GM19328 (cell line): ENCODE data around the gene FRMPD4.
A peak's percentile ranks its signal among the peaks of the same experiment; 100 is the strongest.
"Not testable (repeated sequence)": the region's sequence is repeated elsewhere in the genome, so short reads cannot be mapped to it uniquely, and the experiment has no call there.

Source experiments
- ATAC-seq: cut with Tn5 transposase; IDR thresholded peaks from one replicate; pipeline ENCODE4 v1.9.1; 2021; ENCODE audit warnings: mild to moderate bottlenecking, moderate library complexity; ENCODE audit not compliant: unreplicated experiment

The FRMPD4 gene

DNA sequence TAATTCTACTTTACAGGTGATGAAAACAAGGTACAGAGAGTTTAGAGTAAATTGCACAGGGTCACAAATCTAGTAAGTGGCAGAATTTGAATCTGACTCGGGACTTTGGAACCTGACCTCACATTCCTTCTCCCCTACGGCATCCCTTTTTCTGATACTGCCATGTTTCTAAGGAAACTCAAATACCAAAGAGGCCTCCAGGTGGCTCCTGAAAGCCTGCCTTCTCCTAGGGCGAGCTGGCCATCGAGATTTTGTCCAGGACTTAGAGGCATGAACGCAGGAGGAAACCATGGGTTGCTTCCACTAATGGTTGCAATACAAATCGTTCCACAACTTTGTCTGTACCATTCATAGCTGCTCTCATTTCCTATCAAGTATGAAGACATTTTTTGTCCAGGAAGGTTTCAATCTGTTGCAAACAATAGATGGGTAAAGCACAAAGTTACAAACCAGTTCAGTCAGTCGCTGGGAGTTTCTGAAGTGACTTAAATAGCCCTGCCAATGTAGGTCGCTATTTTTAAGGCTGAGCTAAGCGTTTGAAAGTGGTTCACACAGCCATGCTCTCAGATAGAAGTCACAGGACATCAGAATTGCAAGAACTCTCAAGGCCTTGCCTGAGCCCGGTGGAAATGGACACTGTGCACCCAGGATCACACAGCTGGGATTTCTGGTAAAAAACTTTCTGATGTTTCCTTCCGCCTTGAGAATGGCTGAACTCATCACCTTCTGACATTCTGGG is 356.3 kb downstream of the FRMPD4 start:
- ATAC-seq, result no peak

DNA sequence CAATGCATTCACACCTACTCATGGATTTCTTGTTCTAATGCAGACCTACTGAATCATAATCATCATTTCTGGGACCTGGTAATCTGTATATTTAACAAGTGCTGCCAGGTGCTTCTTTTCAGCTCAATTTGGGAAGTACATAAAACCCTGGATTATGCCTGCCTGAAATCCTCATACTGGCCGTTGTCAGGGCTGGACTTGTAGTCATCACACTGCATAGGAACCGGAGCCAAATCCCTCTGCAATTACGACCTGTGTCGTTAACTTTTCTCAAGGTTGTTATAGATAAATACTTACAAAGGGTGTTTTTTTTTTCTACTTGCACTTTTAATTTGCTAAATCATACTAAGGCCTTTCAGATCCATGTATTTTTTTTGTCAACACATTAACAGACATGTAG is 358.1 kb downstream of the FRMPD4 start:
- no peak for ATAC-seq

DNA sequence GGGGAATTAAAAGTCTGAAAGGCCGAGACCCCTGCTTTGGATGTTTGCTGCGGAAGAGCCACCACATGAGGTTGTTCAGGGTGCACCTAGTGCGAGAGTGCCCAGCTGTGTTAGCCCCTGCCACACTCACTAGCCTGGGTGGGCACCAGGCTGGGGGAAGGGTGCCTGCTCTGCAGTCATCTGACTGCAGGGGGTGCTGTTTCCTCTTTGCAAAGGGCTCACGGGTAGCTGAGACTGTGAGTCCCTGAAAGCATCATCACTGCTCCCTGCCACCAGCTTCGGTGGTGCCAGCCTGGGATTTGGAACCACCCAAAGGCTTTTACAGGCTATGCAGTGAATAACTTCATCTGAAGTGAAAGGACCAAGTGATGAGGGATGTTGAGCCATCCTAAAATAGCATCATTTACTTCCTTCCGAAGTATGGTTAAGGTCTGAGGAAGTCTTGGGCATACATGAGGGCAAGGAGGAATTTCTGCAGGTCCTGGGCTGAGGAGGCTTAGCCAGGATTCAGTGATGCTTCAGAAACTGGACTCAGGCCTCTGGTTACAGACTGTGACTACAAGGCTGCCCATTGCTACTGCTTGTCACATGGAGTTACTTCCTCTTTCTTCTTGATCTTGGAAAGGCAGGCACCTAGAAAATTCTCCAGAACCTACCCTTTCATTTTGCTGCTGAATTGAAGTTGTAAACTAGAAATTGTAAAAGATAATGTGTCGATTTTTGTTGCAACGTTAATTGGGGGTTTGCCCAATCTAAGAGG is 359.7 kb downstream of the FRMPD4 start:
- ATAC-seq, result peak; percentile 67

DNA sequence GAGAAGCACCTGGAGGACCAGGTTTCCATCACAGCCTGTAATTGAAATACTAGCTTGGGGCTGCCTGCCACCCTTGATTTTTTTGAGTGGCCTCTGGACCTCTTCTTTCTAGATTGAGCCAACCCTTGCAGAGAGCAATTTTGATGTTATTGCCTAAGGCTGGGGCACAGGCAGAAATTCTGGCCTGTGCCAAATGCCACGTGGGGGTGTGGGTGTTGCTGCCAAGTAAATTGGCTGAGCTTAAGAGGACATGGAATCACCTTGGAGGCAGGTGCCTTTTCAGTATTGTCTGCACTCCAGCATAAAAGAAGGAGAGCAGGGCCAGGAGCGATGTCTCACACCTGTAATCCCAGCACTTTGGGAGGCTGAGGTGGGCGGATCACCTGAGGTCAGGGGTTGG is 366.9 kb downstream of the FRMPD4 start:
- no peak for ATAC-seq

DNA sequence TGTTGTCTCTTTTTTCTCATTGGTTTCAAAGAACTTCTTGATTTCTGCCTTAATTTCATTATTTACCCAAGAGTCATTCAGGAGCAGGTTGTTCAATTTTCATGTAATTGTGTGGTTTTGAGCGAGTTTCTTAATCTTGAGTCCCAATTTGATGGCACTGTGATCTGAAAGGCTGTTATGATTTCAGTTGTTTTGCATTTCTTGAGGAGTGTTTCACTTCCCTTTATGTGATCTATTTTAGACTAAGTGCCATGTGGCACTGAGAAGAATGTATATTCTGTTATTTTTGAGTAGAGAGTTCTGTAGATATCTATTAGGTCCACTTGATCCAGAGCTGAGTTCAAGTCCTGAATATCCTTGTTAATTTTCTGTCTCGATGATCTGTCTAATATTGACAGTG is 377.1 kb downstream of the FRMPD4 start:
- ATAC-seq, result peak; percentile 83

DNA sequence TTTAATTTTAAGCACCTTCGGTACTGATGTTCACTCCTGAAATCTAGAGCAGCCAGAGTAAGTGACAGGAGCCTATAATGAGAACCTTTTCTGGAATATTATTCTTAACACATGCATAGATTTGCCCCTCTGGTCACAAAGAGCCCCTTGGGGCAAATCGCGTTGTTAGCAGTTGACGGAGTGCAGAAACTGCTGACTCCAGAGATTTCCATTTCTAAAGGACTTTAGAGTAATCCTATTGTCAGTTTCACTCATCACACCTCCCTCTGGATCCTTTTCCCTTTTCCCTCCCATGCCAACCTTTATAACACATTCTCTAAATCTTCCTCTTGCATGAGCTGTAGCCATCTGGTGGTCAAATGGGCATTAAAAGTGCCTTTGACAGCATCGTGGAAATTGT is 388.0 kb downstream of the FRMPD4 start:
- no peak for ATAC-seq

DNA sequence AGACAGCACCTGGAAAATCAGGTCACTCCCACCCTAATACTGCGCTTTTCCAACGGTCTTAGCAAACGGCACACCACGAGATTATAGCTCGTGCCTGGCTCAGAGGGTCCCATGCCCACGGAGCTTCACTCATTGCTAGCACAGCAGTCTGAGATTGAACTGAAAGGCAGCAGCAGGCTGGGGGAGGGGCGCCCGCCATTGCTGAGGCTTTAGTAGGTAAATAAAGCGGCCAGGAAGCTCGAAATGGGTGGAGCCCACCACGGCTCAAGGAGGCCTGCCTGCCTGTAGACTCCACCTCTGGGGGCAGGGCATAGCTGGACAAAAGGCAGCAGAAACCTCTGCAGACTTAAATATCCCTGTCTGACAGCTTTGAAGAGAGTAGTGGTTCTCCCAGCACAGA is 399.8 kb downstream of the FRMPD4 start:
- not testable (repeated sequence) for ATAC-seq

DNA sequence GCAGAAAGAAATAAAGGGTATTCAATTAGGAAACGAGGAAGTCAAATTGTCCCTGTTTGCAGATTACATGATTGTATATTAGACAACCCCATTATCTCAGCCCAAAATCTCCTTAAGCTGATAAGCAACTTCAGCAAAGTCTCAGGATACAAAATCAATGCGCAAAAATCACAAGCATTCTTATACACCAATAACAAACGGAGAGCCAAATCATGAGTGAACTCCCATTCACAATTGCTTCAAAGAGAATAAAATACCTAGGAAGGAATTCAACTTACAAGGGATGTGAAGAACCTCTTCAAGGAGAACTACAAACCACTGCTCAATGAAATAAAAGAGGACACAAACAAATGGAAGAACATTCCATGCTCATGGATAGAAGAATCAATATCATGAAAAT is 404.0 kb downstream of the FRMPD4 start:
- ATAC-seq, result not testable (repeated sequence)

DNA sequence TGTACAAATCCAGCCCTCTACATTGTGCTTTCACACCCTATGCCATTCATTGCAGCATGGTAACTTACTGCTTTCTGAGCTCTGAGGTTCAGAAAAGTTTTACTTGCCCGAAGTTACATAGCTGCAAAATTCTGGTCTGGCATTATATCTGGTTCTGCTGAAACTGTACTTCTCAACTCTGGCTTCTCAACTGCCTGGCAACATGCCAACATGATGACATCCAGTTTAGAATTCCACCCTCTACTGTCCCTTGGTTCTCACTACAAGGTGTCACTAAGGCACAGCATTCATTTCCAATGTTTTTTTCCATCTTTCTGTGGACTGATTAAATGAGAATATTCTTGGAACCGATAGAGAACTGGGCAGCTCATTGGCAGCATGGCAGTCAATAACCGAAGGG is 410.1 kb downstream of the FRMPD4 start:
- no peak for ATAC-seq

DNA sequence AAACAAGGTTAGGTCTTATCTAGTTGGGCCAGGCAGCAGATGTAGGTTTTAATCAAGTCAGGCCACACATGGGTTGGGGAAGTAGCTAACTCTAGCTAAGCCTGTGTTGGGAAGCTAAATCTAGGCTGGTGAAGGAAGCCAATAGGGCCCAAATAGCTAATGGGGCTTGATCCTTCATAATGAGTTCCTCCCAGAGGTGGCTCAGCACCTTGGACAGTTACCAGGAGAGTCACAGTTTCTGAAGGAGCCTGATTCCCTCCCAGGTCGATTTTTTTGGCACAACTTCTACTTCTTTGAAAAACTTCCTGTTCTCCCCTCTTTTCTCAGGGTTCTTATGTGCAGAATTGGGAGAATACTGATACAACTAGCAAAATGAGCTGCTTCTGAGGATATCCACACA is 410.5 kb downstream of the FRMPD4 start:
- no peak for ATAC-seq

DNA sequence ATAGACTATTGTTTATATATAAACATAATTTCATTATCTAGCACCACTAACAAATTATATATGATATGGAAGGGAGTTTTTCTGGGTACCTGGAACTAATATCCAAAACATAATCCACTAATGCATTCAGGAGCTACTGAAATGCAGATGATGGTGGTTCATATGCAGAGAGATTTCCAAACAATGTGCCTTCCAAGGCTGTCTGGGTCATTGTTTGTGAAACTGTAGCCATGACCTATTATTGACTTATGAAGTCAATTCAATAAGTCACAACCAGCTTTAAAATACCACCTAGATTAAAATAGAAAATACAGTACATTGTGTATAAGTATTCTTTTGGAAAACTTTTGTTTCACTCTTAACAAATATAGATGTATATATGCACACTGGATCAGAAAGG is 415.9 kb downstream of the FRMPD4 start:
- no peak for ATAC-seq

DNA sequence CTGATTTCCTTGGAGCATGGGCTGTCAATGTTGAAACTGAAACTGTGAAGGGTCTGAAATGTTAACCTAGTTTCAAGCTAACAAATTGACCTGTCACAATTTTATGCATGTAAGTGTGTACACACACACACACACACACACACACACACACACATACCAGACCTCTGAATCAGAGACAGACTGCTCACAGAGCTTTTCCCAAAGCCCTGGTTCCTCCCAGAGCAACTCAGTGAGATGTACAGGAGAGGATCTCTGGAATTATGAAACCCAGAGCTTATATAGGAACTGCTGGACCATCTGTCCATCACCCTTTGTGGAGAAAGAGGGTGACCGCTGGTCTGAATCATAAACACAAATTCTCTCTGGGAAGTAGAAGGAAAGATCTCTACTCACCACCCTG is 424.8 kb downstream of the FRMPD4 start:
- ATAC-seq, result no peak

DNA sequence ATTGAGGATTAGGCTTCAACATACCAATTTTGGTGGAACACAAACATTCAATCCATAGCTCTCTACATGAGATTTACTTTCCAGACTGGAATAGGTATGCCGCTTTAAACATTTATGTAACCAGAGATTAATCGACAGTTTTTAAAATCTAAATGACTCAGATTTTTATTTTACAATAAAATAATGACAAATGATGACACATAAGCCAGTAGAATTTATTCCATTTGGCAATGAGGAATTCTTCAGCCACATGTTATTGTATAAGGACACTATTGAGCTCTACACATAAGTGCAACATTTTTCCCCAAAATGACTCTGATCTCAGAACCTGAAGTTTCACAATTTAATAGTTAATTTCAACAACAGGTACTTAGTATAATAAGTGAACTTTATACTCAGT is 425.9 kb downstream of the FRMPD4 start:
- no peak for ATAC-seq

DNA sequence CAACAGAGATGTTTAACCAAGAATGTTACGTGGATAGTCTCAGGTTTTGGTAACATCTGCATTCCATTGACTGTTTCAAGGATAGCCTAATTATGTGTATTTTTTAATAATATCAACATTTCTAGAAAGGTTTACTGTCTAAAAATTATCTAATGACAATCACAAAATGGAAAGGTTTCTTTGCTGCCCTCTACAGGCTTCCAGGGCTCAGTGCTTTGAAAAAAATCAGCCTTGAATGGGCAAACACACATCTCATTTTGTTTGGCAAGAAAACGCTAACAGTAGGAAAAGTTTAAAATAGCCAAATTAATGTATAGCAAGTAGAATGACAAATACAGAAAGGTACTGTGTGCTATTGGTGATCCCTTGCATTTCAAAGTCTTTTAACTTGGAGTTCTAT is 429.6 kb downstream of the FRMPD4 start:
- ATAC-seq, result no peak

DNA sequence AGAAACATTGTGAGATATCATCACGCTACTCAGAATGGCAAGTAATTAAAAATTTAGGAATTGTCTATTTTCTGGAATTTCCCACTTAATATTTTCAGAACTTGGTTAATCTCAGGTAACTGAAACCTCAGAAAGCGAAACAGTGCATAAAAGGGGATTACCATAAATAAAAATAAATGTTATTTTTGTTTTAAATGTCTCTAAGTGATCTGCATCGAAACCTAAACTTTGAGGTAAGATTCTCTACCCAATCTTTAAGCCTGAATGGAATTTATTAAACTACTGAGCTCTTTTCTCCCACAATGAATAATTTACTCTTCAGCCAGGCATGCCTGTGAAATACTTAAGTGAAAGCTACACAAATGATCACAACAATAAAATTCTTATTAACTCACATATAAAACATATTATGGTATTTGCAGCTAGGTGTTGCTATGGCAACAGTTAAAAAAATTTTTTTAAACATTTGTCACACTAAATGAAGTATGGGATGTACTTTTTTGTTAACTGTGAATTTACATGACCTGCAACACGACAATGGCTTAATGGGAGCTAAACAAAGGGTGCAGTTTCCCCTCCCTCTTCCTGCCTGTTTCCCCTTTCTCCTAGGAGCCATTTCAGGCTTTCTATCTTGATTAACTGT is 432.7 kb downstream of the FRMPD4 start:
- ATAC-seq, result no peak

DNA sequence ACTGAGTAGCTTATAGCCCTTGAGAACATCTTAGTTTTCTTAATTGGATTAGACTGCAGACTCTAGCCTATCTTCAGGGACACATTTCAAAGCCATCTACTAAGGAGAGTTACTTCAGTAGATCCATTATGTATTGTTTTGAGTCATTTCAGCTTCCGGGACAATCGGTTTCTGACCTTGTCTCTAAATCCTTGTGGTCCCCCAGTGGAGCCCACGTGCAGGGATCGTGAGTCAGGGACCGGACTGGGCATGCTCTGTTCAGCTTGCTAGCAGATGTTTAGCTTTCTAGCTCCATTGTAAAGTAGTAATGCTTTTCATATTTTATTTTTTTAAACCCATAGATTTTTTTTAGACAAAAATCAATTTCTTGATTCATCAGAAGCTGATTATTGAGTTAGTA is 441.0 kb downstream of the FRMPD4 start:
- no peak for ATAC-seq

DNA sequence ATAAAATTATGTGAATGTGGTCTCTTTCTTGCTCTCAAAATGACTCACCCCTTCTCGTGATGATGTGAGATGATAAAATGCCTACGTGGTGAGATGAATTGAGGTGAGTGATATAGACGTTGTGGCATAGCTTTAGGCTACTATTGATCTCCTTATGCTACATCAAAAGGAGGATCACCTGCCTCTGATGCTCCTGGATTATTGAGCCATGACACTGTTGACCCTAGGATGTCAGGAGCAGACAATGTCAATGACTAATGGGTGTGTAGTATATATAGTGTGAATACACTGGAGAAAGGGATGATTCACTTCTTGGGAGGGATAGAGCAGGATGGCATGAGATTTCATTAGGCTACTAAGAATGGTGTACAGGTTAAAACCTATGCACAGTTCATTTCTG is 442.3 kb downstream of the FRMPD4 start:
- ATAC-seq, result no peak

DNA sequence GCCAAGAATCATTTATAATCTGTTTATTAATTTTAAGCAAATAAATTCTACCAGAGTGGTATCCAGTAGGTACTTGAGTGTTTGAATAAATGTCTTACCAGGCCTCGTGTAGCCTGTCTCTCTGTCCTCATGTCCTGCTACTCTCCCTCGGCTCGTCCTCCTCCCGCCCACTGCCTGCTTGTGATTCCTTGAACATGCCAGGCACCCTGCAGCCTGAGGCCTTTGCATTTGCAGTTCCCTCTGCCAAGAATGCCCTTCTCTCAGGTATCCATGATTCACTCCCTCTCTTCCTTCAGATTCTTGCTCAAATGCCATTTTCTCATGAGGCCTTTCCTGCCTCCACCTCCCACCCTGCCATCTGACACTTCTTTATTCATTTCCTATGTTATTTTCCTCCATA is 443.3 kb downstream of the FRMPD4 start:
- ATAC-seq, result no peak

DNA sequence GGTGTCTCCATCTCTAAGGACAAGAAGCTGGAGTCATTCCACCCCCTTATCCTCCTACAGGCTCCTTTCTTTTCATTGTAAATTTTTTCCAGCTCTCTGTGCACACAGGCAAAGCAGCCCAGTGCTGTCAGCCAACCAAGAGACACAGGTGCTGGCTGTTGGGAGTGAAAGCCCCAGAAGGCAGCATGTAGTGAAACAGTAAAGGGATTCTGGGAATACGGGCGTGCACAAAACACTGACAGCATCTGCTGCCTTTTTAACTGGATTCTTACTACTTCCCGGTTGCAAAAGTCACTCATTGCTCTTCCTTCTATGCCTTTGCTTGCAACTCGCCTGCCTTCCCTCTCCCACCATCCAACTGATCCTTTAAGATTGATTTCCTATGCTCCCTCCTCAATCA is 444.4 kb downstream of the FRMPD4 start:
- ATAC-seq, result no peak

DNA sequence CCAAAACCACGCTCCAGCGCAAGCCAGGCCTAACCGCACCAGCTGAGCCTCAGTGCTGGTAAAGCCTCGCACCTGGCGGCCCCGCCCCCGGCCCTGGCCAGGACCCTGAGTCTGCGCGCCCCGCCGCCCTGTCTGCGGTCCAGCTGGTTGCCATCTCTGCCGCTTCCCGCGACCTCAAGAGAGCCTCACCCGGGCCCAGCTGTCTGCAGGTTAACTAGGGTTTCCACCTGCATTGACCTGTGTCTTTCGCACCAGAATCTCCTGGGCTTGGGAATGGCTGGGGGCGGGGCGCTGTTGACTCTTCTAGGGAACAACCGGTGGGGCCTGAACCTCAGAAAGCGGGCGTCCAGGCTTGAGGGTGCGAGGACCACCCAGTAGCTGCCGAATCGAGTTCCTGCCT is 445.3 kb downstream of the FRMPD4 start:
- ATAC-seq, result no peak

DNA sequence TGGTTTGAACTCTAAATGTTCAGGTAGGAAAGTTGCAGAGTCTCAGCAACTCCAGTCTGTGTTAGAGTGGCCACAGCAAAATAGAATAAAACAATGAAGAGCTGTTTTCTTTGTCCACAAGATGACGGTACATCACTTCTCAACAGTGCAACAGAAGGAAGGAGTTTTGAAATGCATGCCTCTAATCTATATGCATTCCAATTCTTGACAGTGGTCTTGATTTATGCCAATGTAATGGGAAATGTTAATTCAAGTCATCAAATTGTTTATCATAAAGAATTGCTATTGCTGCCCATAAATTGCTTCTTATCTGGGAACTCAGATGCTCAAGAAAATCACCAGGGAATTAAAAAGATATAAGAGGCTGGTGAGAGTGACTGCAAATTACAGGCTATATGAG is 457.4 kb downstream of the FRMPD4 start:
- ATAC-seq, result no peak

DNA sequence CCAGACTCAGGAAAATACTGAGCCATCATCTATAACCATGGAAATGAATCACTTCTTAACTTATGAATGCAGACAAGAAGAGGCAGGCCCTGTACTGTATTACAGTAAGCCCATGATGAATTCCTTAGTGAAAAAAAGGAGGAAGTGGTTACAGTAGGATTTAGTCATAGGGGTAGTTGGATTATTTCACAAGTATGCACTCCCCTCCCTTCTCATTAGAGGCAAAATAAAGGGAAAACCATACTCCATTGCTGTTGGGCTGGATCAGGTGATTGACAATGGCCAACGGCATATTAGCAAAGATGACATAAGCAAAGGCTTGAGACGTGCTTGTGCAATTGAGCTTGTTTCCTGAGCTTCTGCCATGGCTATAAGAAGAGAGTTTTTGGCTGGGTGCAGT is 471.8 kb downstream of the FRMPD4 start:
- ATAC-seq, result no peak
